ENCODE measurements around the gene PDE11A.

GRCh38 chr2:178012639-178013038 lies 59.9 kb downstream of the PDE11A start:
- TF ChIP-seq CSDC2 (CRISPR knock-in tag; IDR thresholded peaks at IDR 0.05), result no peak
- TF ChIP-seq OSR1 (CRISPR knock-in tag; IDR thresholded peaks at IDR 0.05), result no peak
- no peak for TF ChIP-seq CREB5 (CRISPR knock-in tag; IDR thresholded peaks at IDR 0.05; ENCODE audit: low read depth)
- TF ChIP-seq PATZ1 (CRISPR knock-in tag; IDR thresholded peaks at IDR 0.05; ENCODE audit: borderline replicate concordance), result no peak
- no peak for TF ChIP-seq PPARA (CRISPR knock-in tag; IDR thresholded peaks at IDR 0.05; ENCODE audit: borderline replicate concordance)
- TF ChIP-seq BACH2 (CRISPR knock-in tag; IDR thresholded peaks at IDR 0.05; ENCODE audit: borderline replicate concordance), result no peak
- TF ChIP-seq GLIS3 (CRISPR knock-in tag; IDR thresholded peaks at IDR 0.05), result no peak
- no peak for TF ChIP-seq ZFP3 (CRISPR knock-in tag; IDR thresholded peaks at IDR 0.05)
- TF ChIP-seq ESRRG (CRISPR knock-in tag; IDR thresholded peaks at IDR 0.05), result no peak
- TF ChIP-seq RARB (CRISPR knock-in tag; IDR thresholded peaks at IDR 0.05), result no peak
- TF ChIP-seq ZNF565 (CRISPR knock-in tag; conservative IDR thresholded peaks at IDR 0.05; ENCODE audit: low read depth), result no peak
- TF ChIP-seq ZNF8 (CRISPR knock-in tag; IDR thresholded peaks at IDR 0.05), result no peak
